AG08395 (cell line): Measurements from ENCODE around the gene GPR62.

Experiments used
- DNase-seq: peaks from one replicate; pipeline ENCODE4 v3.0.0; 2012; ENCODE audit warnings: mixed read lengths, low spot score

The GPR62 gene

DNA sequence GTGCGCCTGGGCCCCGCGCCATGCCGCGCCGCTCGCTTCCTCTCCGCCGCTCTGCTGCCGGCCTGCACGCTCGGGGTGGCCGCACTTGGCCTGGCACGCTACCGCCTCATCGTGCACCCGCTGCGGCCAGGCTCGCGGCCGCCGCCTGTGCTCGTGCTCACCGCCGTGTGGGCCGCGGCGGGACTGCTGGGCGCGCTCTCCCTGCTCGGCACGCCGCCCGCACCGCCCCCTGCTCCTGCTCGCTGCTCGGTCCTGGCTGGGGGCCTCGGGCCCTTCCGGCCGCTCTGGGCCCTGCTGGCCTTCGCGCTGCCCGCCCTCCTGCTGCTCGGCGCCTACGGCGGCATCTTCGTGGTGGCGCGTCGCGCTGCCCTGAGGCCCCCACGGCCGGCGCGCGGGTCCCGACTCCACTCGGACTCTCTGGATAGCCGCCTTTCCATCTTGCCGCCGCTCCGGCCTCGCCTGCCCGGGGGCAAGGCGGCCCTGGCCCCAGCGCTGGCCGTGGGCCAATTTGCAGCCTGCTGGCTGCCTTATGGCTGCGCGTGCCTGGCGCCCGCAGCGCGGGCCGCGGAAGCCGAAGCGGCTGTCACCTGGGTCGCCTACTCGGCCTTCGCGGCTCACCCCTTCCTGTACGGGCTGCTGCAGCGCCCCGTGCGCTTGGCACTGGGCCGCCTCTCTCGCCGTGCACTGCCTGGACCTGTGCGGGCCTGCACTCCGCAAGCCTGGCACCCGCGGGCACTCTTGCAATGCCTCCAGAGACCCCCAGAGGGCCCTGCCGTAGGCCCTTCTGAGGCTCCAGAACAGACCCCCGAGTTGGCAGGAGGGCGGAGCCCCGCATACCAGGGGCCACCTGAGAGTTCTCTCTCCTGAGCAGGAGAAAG, 951 bp downstream of the GPR62 start:
- peak; percentile 58 for DNase-seq

DNA sequence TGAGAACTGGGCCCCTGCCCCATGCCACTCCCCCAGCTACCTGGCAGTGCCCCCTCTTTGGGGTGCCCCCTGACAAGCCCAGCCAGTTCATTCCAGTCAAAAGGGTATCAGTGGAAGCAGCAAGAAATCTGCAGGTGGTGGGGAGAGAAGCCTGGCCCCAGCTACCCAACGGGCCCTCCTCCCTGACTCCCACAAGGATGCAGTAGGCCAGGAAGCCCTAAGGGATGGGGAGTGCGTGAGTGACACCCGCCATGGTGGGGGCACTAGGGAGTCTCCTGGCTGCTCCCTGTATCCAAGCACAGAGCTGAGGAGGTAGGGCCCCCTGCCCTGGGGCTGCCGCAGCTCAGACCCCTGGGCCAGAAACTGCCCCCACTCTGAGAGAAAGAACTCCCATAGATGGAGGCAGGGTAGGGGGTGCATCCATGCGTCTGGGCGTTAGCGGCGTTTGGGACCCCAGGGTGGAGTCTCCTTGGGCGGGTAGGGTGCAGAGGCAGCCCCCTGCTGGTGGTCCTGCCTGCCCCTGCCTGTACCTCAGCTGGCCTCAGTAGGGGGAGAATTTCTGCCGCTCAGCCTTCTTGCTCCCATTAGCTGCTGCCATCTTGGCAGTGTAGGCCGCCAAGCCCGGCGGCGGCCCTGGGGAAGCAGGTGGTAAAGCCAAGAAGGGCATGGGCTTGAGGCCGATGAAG, 2.5 kb downstream of the GPR62 start:
- DNase-seq: no peak

DNA sequence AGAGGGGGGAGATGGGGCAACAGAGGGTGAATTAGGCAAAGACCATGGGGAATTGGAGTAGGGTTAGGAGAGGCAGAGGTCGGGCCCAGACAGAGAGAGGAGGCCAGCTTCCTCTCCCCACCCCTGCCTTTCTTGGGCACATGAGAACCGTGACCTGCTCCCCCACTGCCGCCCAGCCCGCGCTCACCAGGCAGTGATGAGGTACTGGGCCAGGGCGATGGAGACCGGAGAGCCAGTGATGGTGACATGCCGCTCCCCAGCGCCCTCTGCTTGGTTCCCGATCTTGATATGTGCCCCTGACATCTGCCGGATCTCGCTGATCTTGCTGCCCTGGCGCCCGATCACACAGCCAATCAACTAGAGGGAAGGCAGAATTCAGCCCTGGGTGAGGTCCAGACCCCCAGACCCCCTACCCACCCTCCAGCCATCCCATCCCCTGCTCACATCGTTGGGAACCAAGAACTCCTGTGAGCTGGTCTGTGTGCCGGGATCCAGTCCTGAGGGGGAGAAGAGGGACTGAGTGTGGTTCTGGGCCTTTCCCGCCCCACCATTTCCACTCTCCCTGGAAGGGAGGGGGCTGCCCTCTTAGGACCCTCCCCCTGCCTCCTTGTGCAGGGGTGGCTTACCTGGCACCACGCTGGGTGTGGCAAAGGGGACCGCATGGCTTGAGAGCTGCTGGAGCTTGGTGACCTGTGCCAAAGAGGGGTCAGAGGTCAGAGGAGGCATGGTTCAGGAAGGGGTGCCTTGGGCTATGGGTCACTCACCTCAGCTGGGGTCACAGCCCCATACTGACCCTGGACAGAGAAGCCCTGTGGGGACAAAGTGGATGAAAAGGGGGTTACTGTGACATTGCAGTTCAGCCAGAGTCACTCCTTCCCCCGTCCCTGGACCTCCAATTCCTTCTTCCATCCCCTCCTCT, 3.7 kb downstream of the GPR62 start:
- no peak for DNase-seq

DNA sequence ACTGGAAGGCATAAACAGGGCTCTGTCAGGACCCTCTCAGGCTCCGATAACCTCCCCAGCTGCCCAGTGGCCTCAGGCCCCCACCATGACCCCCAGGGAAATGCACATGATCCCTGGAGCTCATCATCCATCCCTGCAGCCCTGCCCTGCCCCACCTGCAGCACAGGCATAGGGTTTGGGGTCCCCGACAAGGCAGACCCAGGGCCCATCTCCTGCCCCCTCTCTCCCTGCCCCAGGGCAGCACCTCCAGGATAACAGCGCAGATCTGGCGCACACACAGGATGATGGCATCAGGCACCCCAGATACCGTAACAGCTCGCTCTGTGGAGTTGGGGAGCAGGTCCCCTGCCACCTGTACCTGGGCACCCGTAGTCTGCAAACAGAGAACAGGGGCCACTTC, 4.5 kb downstream of the GPR62 start:
- DNase-seq: no peak

DNA sequence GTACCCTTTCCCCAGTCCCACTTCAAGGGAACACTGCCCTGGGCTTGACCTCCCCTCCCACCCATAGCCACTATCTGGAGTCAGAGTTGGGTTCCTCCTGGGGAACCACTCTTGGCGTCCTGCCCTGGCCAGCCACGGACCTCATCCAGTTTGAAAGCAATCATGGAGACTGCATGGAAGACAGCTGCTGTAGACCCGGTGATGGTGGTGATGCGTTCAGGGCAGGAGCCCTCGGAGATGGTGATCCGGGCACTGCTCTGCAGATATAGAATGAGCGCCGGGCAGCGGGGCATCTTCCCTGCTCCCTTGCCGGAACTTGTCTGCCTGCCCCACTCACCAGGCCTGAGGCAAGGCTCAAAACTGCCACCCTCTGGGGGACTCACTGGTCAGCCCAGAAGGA, 5.2 kb downstream of the GPR62 start:
- no peak for DNase-seq

DNA sequence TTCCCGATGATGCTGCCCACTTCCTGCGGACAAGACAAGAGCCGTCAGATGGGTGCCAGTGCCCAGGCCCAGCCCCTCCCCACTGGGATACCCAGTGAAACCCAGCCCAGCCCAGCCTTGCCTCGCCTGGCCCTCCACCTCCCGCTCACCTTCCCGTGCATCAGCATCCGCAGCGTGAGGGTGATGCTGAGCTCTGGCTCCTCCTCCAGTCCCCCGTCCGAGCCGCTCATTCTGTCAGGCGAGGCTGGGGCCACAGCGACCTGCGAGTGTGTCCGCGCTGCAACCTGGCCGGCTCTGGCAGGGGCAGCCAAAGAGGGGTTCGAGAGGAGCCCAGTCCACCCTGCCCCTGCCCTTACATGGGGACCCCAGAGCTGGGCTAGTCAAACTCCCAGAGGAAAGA, 5.8 kb downstream of the GPR62 start:
- DNase-seq: no peak

DNA sequence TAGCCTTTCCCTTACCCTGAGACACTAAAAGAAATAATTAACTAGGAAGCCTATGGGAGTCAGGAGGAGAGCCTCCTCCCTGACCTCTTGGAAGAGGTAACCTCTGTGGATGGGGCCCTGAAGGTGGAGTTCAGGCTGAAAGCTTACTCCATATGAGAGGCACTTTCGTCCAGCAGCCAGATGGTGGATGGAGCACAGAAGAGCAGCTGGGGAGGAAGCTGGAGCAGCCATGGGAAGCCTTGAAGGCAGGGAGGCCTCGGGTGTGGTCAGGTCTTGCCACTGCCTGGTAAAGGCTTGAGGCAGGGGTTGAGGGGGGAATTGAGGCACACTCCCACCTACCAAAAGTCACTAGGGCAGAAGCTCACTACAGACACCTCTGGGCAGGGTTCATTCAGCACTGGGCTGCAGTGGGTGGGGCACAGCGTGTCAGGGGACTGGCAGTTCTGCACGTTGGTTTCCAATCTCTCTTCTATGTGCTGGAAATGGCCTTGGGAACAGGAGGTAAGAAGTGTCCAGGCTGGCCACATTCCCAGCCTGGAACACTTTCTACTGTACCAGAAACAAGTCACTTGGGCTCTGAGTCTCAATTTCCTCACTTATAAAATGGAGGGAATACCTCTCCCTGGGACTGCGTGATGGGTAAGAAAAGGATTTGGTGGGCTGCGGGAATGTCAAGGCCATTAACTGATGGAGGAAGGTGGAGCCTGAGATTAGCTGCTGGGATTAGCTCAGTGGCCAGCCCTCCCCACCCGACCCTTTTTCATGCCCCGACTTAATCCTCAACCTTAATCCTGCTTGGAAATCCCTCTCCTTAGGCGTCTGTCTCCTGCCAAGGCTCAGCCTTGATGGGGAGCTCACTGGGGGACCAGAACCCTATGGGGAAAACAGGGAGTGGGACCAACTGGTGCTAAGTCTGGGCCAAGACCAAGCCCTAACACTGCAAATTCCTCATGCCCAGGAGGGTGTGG, 6.7 kb downstream of the GPR62 start:
- no peak for DNase-seq

DNA sequence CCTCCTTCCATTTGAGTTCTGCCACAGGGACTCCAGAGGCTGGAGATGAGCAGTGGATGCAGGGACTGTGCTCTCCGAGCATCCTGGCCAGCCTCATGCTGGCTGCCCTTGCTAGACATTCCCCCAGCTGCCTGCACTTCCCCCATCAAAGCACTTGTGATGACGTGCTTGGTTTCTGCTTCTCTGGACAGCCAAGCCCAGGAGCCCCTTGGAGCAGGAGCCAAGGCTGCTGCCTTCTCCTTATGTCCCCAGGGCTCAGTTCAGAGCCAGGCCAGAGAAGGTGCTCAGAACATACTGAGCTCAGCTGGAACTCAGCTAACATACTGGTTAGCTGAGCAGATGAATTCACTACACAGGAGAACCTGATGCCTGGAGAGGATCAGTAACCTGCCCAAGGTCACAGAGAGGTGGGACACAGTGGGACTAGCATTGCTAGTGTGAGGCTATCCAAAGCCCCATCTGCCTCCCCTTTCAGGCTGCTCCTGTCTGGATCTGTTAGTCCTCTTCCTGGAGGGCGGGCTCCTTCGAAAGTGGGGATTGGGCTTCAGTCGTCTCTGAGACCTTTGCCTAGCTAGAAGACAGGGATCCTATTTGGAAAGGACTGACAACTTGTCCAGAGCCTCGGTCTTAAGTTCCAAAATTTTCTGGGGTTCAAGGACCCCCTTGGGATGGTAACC, 7.8 kb downstream of the GPR62 start:
- no peak for DNase-seq

DNA sequence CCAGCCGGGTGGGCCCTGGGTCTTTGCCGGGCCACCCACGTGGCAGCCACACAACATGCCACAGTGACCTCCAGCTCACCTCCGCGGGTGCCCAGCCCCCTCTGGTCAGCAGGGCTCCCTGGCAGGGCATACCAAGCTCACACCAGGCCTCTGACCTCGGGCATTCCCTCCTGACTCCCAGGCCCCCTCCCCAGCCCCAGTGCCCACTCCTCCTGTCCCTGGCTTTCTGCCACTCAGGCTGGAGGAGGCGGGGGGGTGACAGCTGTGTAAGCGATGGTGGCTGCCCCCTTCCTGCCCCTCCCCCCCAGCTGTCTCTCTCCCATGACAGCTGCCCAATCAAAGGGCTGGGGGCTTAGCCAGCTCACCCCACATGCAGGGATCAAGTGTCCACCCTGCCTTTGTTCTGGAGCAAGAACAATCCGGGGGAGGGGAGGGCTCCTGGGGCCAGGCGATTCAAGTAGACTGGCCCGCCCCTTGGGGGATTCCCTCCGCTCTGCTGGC, 8.8 kb downstream of the GPR62 start:
- DNase-seq: no peak

DNA sequence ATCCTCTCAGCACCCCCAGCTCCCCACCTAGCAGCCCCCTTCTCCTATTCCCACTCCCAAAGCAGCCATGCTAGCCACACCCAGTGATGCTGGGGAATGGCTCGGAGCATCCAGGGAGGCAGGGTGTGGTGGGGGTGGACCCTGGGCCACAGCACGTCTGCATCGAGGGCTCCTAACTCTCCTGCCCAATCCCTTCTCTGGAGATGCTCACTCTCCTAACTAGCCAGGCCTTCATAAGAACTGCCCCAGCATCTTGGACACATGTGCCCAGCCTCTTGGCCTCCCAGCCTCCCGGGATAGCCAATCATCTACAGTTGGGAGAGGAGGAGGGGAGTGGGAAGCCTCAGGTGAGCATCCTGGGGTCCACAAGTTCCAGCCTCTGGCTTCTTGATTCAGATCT, 9.3 kb downstream of the GPR62 start:
- DNase-seq: no peak

DNA sequence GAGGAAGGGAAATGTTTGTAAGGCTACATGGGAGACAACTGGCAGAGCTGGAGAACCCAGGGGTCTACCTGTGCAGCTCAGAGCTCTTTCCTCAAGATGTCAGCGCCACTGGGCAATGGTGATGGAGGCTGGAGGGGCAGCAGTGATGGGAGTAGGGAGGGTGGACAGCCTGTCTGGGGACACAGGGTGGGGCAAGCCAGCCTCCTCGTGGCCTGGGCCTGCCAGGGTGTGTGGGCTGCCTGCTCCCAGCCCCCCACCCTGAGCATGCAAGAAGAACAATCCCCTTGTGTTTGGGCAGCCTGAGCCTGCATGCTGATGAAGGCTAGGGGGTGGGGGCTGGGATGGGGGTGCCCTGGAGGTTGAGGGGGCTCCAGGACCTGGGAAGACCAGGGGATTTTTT, 10.8 kb downstream of the GPR62 start:
- no peak for DNase-seq

DNA sequence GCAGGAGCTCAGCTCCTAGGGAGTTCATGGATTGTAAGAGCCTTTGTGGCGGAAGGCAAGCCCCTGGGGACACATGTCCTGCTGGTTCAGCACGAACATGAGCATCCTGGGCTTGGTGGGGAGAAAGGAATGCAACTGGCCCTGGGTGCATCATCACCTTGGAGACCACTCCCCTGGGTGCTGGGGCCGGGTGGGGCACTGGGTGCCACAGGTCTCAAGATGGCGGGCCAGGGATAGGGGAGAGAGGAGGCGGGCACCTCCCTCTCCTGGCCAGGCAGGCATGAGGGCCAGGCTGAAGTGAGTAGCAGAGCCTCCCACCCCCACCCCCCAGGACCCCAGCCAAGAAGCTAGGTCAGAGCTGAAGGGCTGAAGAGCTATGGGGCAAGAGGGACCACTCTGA, 11.3 kb downstream of the GPR62 start:
- DNase-seq: no peak

DNA sequence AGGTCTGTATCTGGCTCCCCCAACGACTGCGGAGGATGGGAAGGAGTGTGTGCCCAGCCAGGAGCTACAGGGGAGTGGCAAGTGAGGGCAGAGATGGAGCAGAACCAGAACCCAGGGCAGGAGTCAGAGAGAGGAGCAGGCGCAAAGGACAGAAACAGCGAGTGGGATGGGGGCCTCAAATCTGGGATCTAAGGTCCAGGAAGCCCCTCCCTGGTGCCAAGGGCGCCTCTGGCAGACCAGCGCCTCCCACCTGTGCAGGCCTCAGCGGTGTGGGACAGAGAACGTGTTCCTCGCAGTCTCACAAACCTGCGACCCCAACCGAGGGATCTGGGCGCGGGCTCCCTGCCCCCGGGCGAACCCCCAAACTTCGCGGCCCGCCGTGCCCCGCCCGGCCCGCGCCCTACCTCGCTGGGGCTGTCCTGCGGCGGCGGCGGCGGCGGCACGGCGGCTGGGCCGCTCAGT, 11.8 kb downstream of the GPR62 start:
- DNase-seq: no peak

DNA sequence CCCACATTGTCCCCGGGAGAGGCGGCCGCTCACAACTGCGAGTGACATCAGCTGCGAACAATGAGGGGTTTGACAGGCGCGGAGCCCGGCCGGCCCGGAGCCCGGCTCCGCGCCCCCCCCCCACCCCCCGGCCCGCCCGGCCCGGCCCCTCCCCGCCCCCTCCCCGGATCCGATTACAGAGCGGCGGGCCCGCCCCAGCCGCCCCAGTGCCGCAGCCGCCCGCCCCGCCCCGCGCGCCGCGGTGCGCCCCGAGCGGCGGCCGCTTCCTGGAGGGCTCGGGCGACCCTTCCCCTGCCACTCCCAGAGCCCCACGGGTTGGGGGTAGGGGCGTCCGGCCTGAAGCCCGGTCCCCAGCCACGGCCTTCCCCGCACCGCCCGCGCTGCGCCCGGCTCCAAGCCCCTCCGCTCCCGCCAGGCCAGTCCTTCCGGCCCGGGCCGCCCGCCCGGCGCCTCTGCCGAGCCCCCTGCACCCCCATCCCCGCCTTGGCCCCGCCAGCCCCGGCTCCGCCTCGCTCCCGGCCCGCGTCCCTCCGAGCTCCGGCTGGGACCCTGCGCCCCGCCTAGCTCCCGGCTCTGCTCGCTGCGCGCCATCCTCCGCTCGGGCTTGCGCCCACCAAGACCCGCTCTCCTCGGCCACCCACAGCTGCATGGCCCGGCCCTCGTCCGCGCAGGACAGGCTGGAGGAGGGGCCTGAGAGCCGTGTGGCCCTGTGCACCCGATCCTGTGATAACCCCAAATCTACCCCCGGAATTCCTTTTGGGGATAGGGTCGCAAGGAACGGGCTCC, 12.4 kb downstream of the GPR62 start, which contains the start of gene PCBP4:
Gene PCBP4 (minus strand): TSS at position 71 of the 786 bp plus-strand sequence. CDS start 6,214 bp downstream, outside the sequence.
- peak; percentile 84 for DNase-seq

DNA sequence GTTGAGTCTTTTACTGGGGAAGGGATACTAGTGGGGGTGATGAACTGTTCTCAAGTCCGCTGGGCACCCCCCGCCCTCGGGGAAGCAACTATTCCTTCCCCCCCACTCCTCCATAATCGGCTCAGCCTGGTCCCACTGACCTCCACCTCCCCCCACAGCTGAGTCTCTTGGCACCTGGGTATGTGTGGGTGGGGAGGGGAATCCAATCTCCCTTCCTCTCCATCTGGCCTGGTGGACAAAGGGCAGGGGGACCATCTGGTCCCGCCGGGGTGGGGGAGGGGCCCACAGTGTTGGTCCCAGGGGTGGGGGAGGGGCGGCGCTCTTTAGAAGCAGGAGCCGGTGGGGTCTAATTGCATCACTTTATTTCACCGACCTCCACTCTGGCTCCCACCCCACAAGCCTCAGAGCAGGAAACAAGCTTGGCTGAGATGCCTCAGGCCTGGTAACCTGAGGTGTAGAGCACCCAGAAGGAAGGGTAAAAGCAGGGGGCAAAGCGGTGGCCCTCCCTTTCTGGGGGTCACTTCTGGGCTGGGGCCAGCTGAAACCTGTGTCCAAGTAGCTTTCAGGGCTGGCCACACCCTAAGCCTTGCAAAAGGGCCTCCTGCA, 13.1 kb downstream of the GPR62 start:
- DNase-seq: no peak

DNA sequence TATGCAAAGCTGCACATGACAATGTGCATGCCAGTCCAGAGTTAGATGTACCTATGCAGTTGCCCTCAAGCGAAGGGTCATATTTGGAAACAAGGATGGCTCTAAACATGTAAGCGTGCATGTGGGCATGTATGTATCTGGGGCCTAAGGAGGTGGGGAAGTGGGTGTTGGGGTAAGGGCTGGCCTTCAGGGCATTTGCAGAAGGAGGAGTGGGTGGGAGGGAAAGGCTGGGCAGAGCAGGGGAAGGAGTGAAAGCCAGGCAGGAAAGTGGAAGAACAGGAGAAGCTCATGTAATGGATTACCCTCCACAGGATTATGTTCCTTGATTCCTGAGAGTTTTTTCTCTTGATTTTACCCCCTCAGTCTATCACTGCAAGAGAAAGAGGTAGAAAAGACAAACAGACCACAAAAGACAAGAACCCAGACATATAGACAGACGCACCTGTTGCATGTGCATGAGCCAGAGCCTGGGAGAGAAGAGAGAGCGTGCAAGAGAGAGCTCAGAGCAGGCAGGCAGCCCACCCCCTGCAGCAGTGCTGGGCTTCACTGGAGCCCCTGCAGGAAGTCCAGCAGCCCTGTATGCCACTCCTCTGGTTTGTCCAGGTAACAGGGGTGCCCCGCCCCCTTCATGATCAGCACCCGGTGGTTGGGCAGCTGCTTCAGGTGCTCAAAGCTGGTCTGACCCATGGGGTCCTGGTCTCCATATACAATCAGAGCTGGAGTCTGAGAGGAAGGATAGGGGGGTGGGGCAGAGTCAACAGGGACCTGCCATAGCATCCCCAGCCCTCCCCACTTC, 13.9 kb downstream of the GPR62 start:
- DNase-seq: no peak

DNA sequence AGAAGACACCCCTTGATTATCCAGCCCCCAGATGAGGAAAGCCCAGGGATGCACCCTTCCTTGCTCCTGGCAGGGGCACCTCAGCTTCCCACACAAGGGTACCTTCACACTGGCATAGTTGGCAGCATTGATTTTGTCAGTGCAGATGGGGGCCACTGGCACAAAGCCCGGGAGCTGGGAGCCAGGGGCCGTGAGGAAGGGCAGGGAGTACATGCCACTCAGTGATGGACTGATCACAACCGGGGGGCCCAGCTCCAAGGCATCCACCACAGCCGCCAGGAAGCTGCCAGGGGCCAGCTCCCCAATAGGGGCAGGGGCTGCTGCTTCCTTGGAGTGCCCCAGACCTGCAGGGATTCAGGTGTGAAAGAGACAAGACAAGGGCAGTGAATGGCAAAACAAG, 14.7 kb downstream of the GPR62 start:
- no peak for DNase-seq

DNA sequence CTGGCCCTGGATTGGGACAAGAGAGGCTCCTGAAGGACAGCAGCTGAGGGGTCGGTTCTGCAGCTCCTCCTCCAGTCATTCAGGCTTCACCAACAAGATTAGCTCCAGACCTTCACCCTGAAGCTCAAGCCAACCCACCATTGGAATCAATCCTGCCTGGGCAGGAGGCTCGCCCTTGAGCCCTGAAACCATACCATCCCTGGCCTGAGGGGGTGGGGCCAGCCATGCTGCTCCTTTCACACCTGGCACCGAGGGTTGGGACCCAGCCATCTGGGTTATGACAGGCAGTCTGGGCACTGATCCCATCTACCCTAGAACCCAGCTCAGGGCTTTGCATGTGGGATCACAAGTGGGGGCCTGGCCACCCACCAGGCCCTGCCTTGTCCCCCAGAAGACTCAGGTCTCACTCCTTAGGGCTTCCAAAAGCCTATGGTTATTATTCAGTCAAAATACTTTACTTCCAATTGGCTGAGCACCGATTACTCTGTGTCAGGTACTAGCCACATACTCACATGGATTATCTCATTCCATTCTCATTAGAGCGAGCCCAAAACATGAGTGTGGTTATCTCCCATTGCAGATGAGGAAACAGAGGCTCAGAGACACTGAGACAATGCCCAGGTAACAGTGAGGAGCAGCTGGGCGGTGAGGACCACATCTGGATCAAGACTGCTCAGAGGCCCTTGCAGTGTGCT, 15.6 kb downstream of the GPR62 start:
- DNase-seq: no peak
